ENCODE data around the gene SF1. TPM values are rescaled to one million over a fixed set of nuclear protein-coding genes. Genes with fewer than 3 reads are reported as not detected.

The SF1 gene
- total RNA-seq, 1 experiment from 2014 or later = 386 TPM

DNA sequence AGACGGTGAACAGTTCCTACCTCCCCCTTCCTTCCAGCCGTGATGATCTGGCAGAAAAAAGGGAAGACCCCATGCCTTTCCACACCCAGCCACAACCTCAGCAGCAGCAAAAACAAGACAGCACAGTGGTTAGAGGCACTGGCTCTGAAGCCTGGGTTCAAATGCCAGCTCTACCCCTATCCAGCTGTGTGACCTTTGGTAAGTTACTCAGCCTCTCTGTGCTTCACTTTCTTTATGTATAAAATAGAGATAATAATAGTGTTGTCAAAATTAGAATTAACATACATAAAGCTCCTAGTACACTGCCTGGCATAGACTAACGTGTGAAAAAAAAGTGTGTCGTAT lies 59.6 kb downstream of the SF1 start:
- Histone ChIP-seq H3K36me3 (ENCODE audit: control insufficient read depth, insufficient read depth, low read length) (no peaks in the 10 kb centered on the region), H3K27me3 (replicated peaks; ENCODE audit: control insufficient read depth, insufficient read depth, low read length) (peaks cover 14% of the 10 kb centered on the region), H3K4me1 (peaks cover 5% of the 10 kb centered on the region), H3K9me3 (no peaks in the 10 kb centered on the region), H3K4me3 (ENCODE audit: low read depth, low read length) (no peak overlapping the region)
- H3K9me3 Mint-ChIP-seq (ENCODE audit: unreplicated experiment) = no peaks in the 10 kb centered on the region
- CTCF ChIA-PET = interaction anchor here (1.6 kb wide), 1 partner anchor 30 kb away, joined by 5 read pairs; no protein-coding TSS in a partner anchor
- TF ChIP-seq, protein P1, sequence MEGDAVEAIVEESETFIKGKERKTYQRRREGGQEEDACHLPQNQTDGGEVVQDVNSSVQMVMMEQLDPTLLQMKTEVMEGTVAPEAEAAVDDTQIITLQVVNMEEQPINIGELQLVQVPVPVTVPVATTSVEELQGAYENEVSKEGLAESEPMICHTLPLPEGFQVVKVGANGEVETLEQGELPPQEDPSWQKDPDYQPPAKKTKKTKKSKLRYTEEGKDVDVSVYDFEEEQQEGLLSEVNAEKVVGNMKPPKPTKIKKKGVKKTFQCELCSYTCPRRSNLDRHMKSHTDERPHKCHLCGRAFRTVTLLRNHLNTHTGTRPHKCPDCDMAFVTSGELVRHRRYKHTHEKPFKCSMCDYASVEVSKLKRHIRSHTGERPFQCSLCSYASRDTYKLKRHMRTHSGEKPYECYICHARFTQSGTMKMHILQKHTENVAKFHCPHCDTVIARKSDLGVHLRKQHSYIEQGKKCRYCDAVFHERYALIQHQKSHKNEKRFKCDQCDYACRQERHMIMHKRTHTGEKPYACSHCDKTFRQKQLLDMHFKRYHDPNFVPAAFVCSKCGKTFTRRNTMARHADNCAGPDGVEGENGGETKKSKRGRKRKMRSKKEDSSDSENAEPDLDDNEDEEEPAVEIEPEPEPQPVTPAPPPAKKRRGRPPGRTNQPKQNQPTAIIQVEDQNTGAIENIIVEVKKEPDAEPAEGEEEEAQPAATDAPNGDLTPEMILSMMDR (IDR thresholded peaks at IDR 0.05; ENCODE audit: insufficient read depth in 1 of 2, low read depth in 1 of 2, low read length in 1 of 2, severe bottlenecking in 1 of 2, unreplicated experiment in 1 of 2) = no peak
- no peaks in the 10 kb centered on the region for H3K4me1 Mint-ChIP-seq (ENCODE audit: low read depth, unreplicated experiment)
- peaks cover 36% of the 10 kb centered on the region for H3K27me3 Mint-ChIP-seq (ENCODE audit: insufficient read depth, unreplicated experiment)
- H3K4me3 Mint-ChIP-seq (ENCODE audit: unreplicated experiment) = no peak overlapping the region
- no TSS peak for BruUV-seq (replicated peaks)
- DNase-seq = no peak
- H3K27ac Mint-ChIP-seq (ENCODE audit: unreplicated experiment) = no peak overlapping the region
- POLR2A ChIA-PET = no interaction called here
- no peaks in the 10 kb centered on the region for H3K36me3 Mint-ChIP-seq (ENCODE audit: insufficient read depth, unreplicated experiment)
- intact Hi-C loops (cut with micrococcal nuclease; ENCODE audit: unreplicated experiment) = no loop called here

DNA sequence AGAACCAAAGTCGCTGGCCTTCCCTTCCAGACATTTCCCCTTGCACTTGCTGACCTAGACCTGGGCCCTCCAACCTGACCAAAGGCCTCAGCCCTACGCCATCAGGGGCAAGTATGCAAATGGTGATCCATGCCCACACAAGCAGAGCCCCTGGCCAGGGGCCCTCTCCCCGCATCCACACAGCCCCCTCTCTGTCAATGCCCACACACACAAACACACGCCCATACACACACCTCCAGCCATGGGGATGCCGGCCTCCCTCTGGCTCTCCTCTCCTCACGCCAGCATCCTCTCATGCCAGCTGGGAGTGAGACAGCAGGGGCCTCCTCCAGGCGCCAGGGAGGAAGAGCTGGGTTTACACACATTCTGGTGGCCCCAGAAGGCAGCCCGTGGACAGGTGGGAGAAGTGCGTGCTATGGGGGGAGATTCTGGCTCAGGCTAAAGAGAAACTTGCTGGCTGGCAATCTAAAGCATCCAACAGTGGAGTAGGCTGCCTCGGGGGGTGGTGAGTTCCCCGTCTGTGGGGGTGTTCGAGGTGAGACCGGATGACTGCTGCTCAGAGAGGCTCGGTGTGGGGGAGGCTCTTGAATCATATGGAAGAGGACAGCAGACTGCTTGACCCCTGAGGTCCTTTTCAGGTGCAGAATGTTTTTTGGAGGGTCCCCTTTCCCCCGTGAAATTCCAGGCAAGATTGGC lies 60.1 kb downstream of the SF1 start:
- Histone ChIP-seq H3K4me3 (ENCODE audit: low read depth, low read length) (no peak overlapping the region), H3K9me3 (no peaks in the 10 kb centered on the region), H3K36me3 (ENCODE audit: control insufficient read depth, insufficient read depth, low read length) (no peaks in the 10 kb centered on the region), H3K27me3 (replicated peaks; ENCODE audit: control insufficient read depth, insufficient read depth, low read length) (peaks cover 14% of the 10 kb centered on the region), H3K4me1 (peaks cover under 1% of the 10 kb centered on the region; the same call in 1 of the 2 replicates)
- no peak overlapping the region for H3K27ac Mint-ChIP-seq (ENCODE audit: unreplicated experiment)
- intact Hi-C loops (cut with micrococcal nuclease; ENCODE audit: unreplicated experiment) = no loop called here
- no peak overlapping the region for H3K4me3 Mint-ChIP-seq (ENCODE audit: unreplicated experiment)
- ChIA-PET POLR2A (no interaction called here), CTCF (interaction anchor here (1.6 kb wide), 1 partner anchor 30 kb away, joined by 5 read pairs; no protein-coding TSS in a partner anchor)
- TF ChIP-seq, protein P1 (IDR thresholded peaks at IDR 0.05; ENCODE audit: insufficient read depth in 1 of 2, low read depth in 1 of 2, low read length in 1 of 2, severe bottlenecking in 1 of 2, unreplicated experiment in 1 of 2) = no peak
- H3K4me1 Mint-ChIP-seq (ENCODE audit: low read depth, unreplicated experiment) = no peaks in the 10 kb centered on the region
- no peak for DNase-seq
- no TSS peak for BruUV-seq (replicated peaks)
- H3K36me3 Mint-ChIP-seq (ENCODE audit: insufficient read depth, unreplicated experiment) = no peaks in the 10 kb centered on the region
- peaks cover 36% of the 10 kb centered on the region for H3K27me3 Mint-ChIP-seq (ENCODE audit: insufficient read depth, unreplicated experiment)
- no peaks in the 10 kb centered on the region for H3K9me3 Mint-ChIP-seq (ENCODE audit: unreplicated experiment)

DNA sequence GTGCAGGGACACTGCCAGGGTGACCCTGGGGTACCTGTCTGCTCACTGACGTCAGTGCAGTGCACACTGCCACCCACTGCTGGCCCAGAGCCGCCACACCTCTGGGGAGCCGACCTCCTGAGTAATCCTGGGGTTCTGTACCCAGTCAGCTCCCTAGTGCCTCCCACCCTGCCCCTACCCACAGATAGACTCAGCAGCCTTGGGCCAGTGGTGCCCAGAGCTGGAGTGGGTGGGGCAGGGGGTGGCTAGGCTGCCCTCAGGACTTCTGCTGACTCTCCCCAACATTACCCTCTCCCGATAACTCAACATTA lies 61.1 kb downstream of the SF1 start:
- ChIA-PET CTCF (interaction anchor here (0.7 kb wide), 1 partner anchor 134 kb away, joined by 4 read pairs; no protein-coding TSS in a partner anchor), POLR2A (no interaction called here)
- peaks cover 14% of the 10 kb centered on the region for H3K27me3 ChIP-seq (replicated peaks; ENCODE audit: control insufficient read depth, insufficient read depth, low read length)
- Mint-ChIP-seq H3K27ac (ENCODE audit: unreplicated experiment) (no peak overlapping the region), H3K36me3 (ENCODE audit: insufficient read depth, unreplicated experiment) (no peaks in the 10 kb centered on the region), H3K27me3 (ENCODE audit: insufficient read depth, unreplicated experiment) (peaks cover 33% of the 10 kb centered on the region), H3K4me1 (ENCODE audit: low read depth, unreplicated experiment) (no peaks in the 10 kb centered on the region), H3K9me3 (ENCODE audit: unreplicated experiment) (no peaks in the 10 kb centered on the region), H3K4me3 (ENCODE audit: unreplicated experiment) (no peak overlapping the region)
- H3K36me3 ChIP-seq (ENCODE audit: control insufficient read depth, insufficient read depth, low read length) = no peaks in the 10 kb centered on the region
- BruUV-seq (replicated peaks) = no TSS peak
- TF ChIP-seq, protein P1 (IDR thresholded peaks at IDR 0.05; ENCODE audit: insufficient read depth in 1 of 2, low read depth in 1 of 2, low read length in 1 of 2, severe bottlenecking in 1 of 2, unreplicated experiment in 1 of 2) = no peak
- no peak for DNase-seq
- H3K4me1 ChIP-seq = no peaks in the 10 kb centered on the region
- no peaks in the 10 kb centered on the region for H3K9me3 ChIP-seq
- no peak overlapping the region for H3K4me3 ChIP-seq (ENCODE audit: low read depth, low read length)
- intact Hi-C loops (cut with micrococcal nuclease; ENCODE audit: unreplicated experiment) = no loop called here
